H9 (cell line): ENCODE results near the gene ADAMTS2. TPM values are rescaled to one million over a fixed set of nuclear protein-coding genes. Genes with fewer than 3 reads are reported as not detected.

ENCODE experiments used
- DNase-seq: peaks from one replicate; pipeline ENCODE4 v3.0.0-alpha.2; 2017
- H2AFZ ChIP-seq: one replicate; pipeline ENCODE4 v1.6.1; 2013; ENCODE audit warnings: mild to moderate bottlenecking, low read length, control low read depth, moderate library complexity
- H2AK5ac ChIP-seq: 2 replicates; pipeline ENCODE4 v1.6.1; 2013; ENCODE audit warnings: low read length, control low read depth, mixed read lengths; ENCODE audit not compliant: insufficient read length
- H2BK120ac ChIP-seq: one replicate; pipeline ENCODE4 v1.6.1; 2013; ENCODE audit warnings: low read depth, mild to moderate bottlenecking, low read length, control low read depth, inconsistent platforms; ENCODE audit not compliant: poor library complexity, severe bottlenecking
- H2BK12ac ChIP-seq: 2 replicates; pipeline ENCODE4 v1.6.1; 2013; ENCODE audit warnings: low read length, control low read depth, mixed read lengths, low read depth; ENCODE audit not compliant: insufficient read length
- H2BK15ac ChIP-seq: 2 replicates; pipeline ENCODE4 v1.6.1; 2013; ENCODE audit warnings: low read depth, low read length, control low read depth
- H2BK20ac ChIP-seq: one replicate; pipeline ENCODE4 v1.6.1; 2013; ENCODE audit warnings: low read depth, mild to moderate bottlenecking, low read length, control low read depth, inconsistent platforms; ENCODE audit not compliant: poor library complexity, severe bottlenecking
- H2BK5ac ChIP-seq: 2 replicates; pipeline ENCODE4 v1.6.1; 2013; ENCODE audit warnings: low read length, control low read depth, mixed read lengths; ENCODE audit not compliant: insufficient read length
- H3K14ac ChIP-seq: 2 replicates; pipeline ENCODE4 v1.6.1; 2013; ENCODE audit warnings: low read length, control low read depth; ENCODE audit not compliant: insufficient read depth
- H3K18ac ChIP-seq: 2 replicates; pipeline ENCODE4 v1.6.1; 2013; ENCODE audit warnings: low read depth, mild to moderate bottlenecking, mixed read lengths, low read length, control low read depth; ENCODE audit not compliant: insufficient read length
- H3K23ac ChIP-seq: 2 replicates; pipeline ENCODE4 v1.6.1; 2013; ENCODE audit warnings: low read length, control low read depth, mixed read lengths, low read depth; ENCODE audit not compliant: insufficient read length
- H3K23me2 ChIP-seq: 2 replicates; pipeline ENCODE4 v1.6.1; 2013; ENCODE audit warnings: low read depth, mild to moderate bottlenecking, mixed read lengths, low read length, control low read depth; ENCODE audit not compliant: insufficient read length, poor library complexity, severe bottlenecking
- H3K27ac ChIP-seq: 2 replicates; pipeline ENCODE4 v1.5.1; 2013; ENCODE audit warnings: low read length, control low read depth, mixed read lengths, low read depth; ENCODE audit not compliant: insufficient read length
- H3K27me3 ChIP-seq: 2 replicates; pipeline ENCODE4 v1.6.1; 2013; ENCODE audit warnings: low read length, control low read depth, inconsistent platforms; ENCODE audit not compliant: insufficient read depth
- H3K4ac ChIP-seq: 2 replicates; pipeline ENCODE4 v1.6.1; 2013; ENCODE audit warnings: low read depth, mild to moderate bottlenecking, control low read depth, inconsistent platforms, low read length, moderate library complexity
- H3K4me1 ChIP-seq: 2 replicates; pipeline ENCODE4 v1.6.1; 2013; ENCODE audit warnings: low read length, control low read depth, inconsistent platforms; ENCODE audit not compliant: insufficient read depth
- H3K4me2 ChIP-seq: 2 replicates; pipeline ENCODE4 v1.6.1; 2013; ENCODE audit warnings: low read length, control low read depth, mixed read lengths; ENCODE audit not compliant: insufficient read length, insufficient read depth
- H3K56ac ChIP-seq: 2 replicates; pipeline ENCODE4 v1.6.1; 2013; ENCODE audit warnings: low read depth, mild to moderate bottlenecking, mixed read lengths, low read length, control low read depth; ENCODE audit not compliant: insufficient read length
- H3K79me1 ChIP-seq: 2 replicates; pipeline ENCODE4 v1.6.1; 2013; ENCODE audit warnings: low read depth, mild to moderate bottlenecking, moderate library complexity, low read length, control low read depth, inconsistent platforms; ENCODE audit not compliant: insufficient read depth, poor library complexity, severe bottlenecking
- H3K79me2 ChIP-seq: 2 replicates; pipeline ENCODE4 v1.6.1; 2013; ENCODE audit warnings: low read length, control low read depth, inconsistent platforms; ENCODE audit not compliant: insufficient read depth
- H3K9ac ChIP-seq: 2 replicates; pipeline ENCODE4 v1.6.1; 2013; ENCODE audit warnings: low read length, control low read depth, mixed read lengths; ENCODE audit not compliant: insufficient read length; ENCODE audit errors: extremely low read depth
- H3K9me3 ChIP-seq: one replicate; pipeline ENCODE4 v1.6.1; 2013; ENCODE audit warnings: low read depth, low read length, inconsistent platforms; ENCODE audit not compliant: control insufficient read depth
- H3T11ph ChIP-seq: one replicate; pipeline ENCODE4 v1.6.1; 2013; ENCODE audit warnings: mild to moderate bottlenecking, low read length, control low read depth, inconsistent platforms
- H4K20me1 ChIP-seq: one replicate; pipeline ENCODE4 v1.6.1; 2013; ENCODE audit not compliant: control insufficient read depth, insufficient read length, insufficient read depth
- H4K5ac ChIP-seq: 2 replicates; pipeline ENCODE4 v1.6.1; 2013; ENCODE audit warnings: low read depth, mild to moderate bottlenecking, mixed read lengths, low read length, control low read depth; ENCODE audit not compliant: insufficient read length
- H4K8ac ChIP-seq: replicated peaks from 2 replicates; pipeline ENCODE4 v1.6.1; 2013; ENCODE audit warnings: low read length, control low read depth, mixed read lengths, low read depth; ENCODE audit not compliant: insufficient read length
- H4K91ac ChIP-seq: 2 replicates; pipeline ENCODE4 v1.6.1; 2013; ENCODE audit warnings: low read depth, mild to moderate bottlenecking, moderate library complexity, mixed read lengths, low read length, control low read depth; ENCODE audit not compliant: insufficient read length
- H3K27ac Mint-ChIP-seq, 3 experiments: 2 replicates in 2 of 3; 3 replicates in 1 of 3; pipeline ENCODE4 v1.8.0; 2020 to 2021; ENCODE audit warnings: mixed read lengths in 3 of 3, mild to moderate bottlenecking in 1 of 3, moderate library complexity in 1 of 3
- H3K27me3 Mint-ChIP-seq: 2 replicates; pipeline ENCODE4 v1.8.0; 2021; ENCODE audit warnings: low read depth, mild to moderate bottlenecking, moderate library complexity, mixed read lengths
- H3K36me3 Mint-ChIP-seq, 3 experiments: 2 replicates in 2 of 3; 3 replicates in 1 of 3; pipeline ENCODE4 v1.8.0; 2020 to 2021; ENCODE audit warnings: low read depth in 3 of 3, mixed read lengths in 3 of 3; ENCODE audit not compliant: insufficient read depth in 1 of 3
- H3K4me1 Mint-ChIP-seq, 2 experiments: 2 replicates each; pipeline ENCODE4 v1.8.0; 2020; ENCODE audit warnings: mixed read lengths in 2 of 2
- H3K4me3 Mint-ChIP-seq, 2 experiments: 2 replicates in 1 of 2; 3 replicates in 1 of 2; pipeline ENCODE4 v1.8.0; 2020 to 2021; ENCODE audit warnings: mild to moderate bottlenecking in 2 of 2, mixed read lengths in 2 of 2, moderate library complexity in 1 of 2
- H3K9me3 Mint-ChIP-seq, 2 experiments: 2 replicates in 1 of 2; 3 replicates in 1 of 2; pipeline ENCODE4 v1.8.0; 2020; ENCODE audit warnings: mild to moderate bottlenecking in 2 of 2, mixed read lengths in 2 of 2, moderate library complexity in 1 of 2
- CTCF ChIP-seq: fragments of 200-600 bp; sonication (generic); conservative IDR thresholded peaks from 3 replicates; pipeline ENCODE4 v1.8.0; 2021; ENCODE audit warnings: antibody characterized with exemption, mild to moderate bottlenecking
- WGBS: extraction: QIAGEN DNeasy Blood & Tissue Kit; methylation state at CpG from one replicate; pipeline ENCODE4 v1.1.7; 2013; ENCODE audit warnings: missing lambda C conversion rate, low lambda C conversion rate, mixed read lengths; ENCODE audit not compliant: insufficient read length; ENCODE audit errors: extremely low coverage; 5-methylcytosine and 5-hydroxymethylcytosine counted together
- total RNA-seq: library from RNA; stranded (reverse); gene quantifications from 2 replicates; pipeline ENCODE4 v1.2.1, GENCODE V29; 2021

ADAMTS2 gene
- total RNA-seq, 1 experiment from 2014 or later = 5.4 TPM

GRCh38 chr5:179161901-179162300 is 183.4 kb downstream of the ADAMTS2 start:
- H3K4me1 ChIP-seq = no peaks in the 10 kb centered on the region
- H3K27me3 ChIP-seq = no peaks in the 10 kb centered on the region
- no peak overlapping the region for H3K27ac Mint-ChIP-seq
- H3K9ac ChIP-seq = no peak overlapping the region
- H3K79me2 ChIP-seq = no peaks in the 10 kb centered on the region
- H2BK120ac ChIP-seq = no peak overlapping the region
- no peak overlapping the region for H4K91ac ChIP-seq
- H3K4me3 Mint-ChIP-seq = no peak overlapping the region
- H4K8ac ChIP-seq = no peak overlapping the region
- H3K23ac ChIP-seq = no peak overlapping the region
- DNase-seq = peak; percentile 10
- H3K4me1 Mint-ChIP-seq = no peaks in the 10 kb centered on the region
- no CpG with 5 or more reads among the region's 8 CpGs for WGBS
- no peaks in the 10 kb centered on the region for H4K20me1 ChIP-seq
- H3K9me3 ChIP-seq = no peaks in the 10 kb centered on the region
- H3K18ac ChIP-seq = no peak overlapping the region
- H2BK20ac ChIP-seq = no peak overlapping the region
- H3K23me2 ChIP-seq = no peaks in the 10 kb centered on the region
- no peaks in the 10 kb centered on the region; the same call in 1 of the 2 replicates for H3K27me3 Mint-ChIP-seq
- H3K14ac ChIP-seq = no peak overlapping the region
- no peak overlapping the region for H4K5ac ChIP-seq
- no peak for TF ChIP-seq CTCF
- H2AFZ ChIP-seq = no peak overlapping the region
- no peak overlapping the region for H2AK5ac ChIP-seq
- H3K79me1 ChIP-seq = no peaks in the 10 kb centered on the region
- H3K4ac ChIP-seq = no peak overlapping the region
- H3K36me3 Mint-ChIP-seq = peaks cover 0 to 10% (median 3%) of the 10 kb centered on the region in 3 experiments; a peak in 2 of 7 replicates
- no peak overlapping the region for H3K27ac ChIP-seq
- H3K9me3 Mint-ChIP-seq = peaks cover 16 to 24% of the 10 kb centered on the region in 2 experiments
- no peak overlapping the region for H2BK12ac ChIP-seq
- H3K4me2 ChIP-seq = no peak overlapping the region
- no peak overlapping the region for H3T11ph ChIP-seq
- H2BK5ac ChIP-seq = no peak overlapping the region
- no peak overlapping the region for H2BK15ac ChIP-seq
- no peak overlapping the region for H3K56ac ChIP-seq
